CD4-positive, alpha-beta T cell treated with Interleukin-15 for 1 hour (primary cell): ENCODE results near the gene FBXO11.
A peak's percentile ranks its signal among the peaks of the same experiment; 100 is the strongest.
"Not testable (repeated sequence)": the region's sequence is repeated elsewhere in the genome, so short reads cannot be mapped to it uniquely, and the experiment has no call there.

ENCODE experiments used
- DNase-seq: peaks from one replicate; pipeline ENCODE4 v3.0.0-alpha.2; 2020

FBXO11 gene

DNA sequence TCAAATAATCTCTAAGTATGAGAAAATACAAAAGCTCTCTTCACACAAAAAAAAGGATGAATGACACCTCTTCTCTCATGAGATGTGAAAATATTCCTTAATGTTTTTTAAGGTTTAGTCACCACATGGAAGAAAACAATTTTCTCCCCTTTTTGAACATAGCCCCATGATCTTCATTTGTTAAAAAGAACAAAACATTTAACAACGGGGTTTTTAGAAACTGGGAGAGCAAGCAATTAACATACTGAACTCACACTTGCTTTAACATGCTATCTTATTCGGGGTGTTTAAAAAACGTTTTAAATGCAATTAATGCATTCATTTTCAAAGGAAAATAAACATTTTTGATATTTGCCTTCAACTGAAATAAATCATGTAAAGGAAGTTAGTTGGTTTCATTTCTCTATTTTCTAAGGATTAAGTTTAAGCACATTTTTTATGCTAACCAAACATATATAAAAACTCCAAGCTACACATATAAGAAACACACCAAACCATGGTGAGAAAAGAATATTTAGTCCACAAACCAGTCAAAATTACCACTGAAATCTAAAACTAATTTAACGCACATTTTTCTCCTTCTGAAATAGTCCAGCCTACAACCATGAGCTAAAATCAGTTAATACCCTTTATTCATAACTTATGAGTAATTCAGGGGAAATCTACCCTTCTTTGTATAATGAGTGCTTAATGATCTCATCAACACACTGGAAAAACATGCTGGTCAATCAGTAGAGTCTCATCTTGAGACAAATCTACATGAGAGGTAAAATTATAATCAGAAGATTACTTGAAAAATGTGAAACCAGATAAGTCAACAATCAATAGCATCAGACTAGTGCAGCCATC lies 8.2 kb downstream of the FBXO11 start:
- no peak for DNase-seq

DNA sequence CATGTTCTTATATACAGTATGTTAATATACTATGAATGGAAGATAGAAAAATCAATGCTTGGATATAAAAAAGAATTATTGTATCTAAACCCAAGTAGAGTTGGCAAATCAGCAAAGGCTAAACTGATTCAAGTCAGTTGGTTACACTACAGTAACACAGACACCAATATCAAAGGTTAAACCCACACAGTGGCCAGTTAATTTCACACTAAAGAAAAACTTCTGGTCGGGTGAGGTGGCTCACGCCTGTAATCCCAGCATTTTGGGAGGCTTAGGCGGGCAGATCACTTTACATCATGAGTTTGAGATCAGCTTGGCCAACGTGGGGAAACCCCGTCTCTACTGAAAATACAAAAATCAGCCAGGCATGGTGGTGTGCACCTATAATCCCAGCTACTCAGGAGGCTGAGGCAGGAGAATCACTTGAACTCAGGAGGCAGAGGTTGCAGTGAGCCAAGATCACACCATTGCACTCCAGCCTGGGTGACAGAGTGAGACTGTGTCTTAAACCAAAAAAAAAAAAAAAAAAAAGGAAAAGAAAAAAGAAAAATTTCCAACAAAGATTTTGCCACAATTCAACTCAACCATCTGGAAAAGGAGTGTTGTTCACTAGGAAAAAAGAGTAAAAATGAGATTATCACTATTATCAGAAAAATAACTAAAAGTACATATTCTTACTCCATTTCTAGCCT lies 9.0 kb downstream of the FBXO11 start:
- not testable (repeated sequence) for DNase-seq

DNA sequence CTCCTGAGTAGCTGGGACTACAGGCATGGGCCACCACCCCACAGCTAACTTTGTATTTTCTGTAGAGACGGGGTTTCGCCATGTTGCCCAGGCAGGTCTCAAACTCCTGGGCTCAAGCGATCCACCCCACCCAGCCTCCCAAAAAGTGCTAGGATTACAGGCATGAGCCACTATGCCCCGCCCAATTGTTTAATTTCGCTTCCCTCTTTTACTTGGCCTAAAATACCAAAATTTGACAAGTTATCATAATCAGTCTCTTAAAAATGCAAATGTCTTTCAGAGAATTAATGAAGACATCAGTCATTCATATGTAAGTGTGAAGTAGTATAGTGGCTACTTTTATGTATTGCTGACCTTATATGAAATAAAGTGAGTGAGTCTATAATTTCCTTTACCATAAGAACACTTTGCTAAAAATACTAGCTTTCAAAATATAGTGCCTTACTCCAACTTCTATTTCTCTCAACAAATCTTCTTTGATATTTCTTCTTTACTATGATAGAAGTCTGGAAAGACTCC lies 9.8 kb downstream of the FBXO11 start:
- no peak for DNase-seq

DNA sequence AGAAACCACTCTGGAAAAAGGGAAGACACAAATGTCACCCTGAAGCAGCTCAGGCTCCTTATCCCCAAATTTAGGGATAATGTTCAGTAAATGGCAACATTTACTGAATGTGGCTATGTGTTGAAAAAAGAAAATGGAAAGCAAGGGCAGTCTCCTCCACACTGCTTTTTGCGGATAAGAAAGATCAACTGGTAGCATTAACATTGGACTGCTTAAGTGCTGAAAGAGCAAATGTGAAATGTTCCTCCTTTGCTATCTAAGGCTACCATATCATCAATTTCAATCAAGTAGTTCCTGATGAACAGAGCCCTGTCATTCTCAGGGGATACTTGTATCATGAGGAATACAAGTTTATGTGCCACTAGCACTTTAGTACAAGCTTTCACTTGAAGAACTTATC lies 12.5 kb downstream of the FBXO11 start:
- DNase-seq = no peak

DNA sequence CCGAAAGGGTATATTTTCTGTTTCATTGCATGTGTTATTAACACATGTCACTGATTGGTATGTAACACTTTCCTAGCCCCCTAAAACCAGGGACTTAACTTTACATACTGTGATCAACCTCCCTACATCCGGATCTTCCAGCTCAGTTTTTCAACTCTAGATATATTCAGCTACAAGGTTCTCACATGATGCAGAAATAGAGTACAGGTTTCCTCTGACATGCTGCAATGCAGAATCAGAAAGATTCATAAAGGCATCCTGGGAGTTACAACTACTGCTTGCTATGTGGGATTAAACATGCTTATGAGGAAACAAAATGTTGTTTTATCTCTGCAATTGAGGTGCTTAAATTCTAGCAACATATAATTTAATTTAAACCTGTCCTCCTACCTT lies 14.0 kb downstream of the FBXO11 start:
- no peak for DNase-seq

DNA sequence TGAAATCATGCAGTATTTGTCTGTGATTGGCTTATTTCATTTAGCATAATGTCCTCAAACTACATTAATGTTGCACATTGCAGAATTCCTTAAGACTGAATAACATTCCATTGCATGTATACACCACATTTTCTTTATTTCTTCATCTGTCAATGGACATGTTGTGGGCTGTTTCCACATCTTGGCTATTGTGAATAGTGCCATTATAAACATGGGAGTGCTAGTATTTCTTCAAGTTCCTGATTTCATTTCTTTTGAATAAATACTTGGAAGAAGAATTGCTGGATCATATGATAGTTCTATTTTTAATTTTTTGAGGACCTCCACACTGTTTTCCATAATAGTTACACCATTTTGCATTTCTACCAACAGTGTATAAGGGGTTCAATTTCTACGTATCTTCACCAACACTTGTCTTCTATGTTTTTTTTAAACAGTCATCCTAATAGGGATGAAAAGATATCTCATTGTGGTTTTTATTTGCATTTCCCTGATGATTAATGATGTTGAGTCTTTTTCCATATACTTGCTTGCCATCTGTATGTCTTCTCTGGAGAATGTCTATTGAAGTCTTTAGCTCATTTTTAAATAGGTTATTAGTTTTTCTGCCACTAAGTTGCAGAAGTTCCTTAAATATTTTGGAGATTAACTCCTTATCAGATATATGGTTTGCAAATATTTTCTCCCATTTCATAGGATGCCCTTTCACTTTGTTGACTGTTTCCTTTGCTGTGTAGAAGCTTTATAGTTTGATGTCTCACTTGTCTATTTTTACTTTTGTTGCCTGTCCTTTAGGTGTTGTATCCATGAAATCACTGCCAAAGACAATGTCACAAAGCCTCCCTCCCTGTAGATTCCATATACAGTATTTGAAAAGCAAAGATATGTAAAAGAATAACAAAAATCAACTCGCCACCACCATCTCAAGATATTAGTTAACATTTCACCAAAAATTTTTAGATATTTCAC lies 14.6 kb downstream of the FBXO11 start:
- DNase-seq = no peak

DNA sequence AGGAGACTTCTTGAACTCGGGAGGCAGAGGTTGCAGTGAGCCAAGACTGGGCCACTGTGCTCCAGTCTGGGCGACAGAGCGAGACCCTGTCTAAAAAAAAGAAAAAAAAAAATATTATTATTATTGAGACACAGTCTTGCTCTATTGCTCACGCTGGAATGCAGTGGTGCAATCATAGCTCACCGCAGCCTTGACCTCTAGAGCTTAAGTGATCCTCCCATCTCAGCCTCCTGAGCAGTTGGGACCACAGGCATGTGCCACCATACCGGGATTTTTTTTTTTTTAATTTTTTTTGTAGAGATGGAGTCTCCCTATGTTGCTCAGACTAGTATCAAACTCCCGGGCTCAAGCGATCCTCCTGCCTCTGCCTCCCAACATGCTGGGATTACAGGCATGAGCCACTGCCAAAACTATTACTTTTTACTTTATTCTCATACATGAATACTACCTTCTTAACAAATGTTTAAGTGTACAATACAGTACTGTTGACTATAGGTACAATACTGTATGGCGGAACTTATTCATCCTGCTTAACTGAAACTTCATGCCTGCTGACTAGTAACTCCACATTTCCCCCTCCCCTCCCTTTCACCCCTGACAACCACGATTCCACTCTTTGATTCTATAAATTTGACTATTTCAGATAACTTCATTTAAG lies 15.5 kb downstream of the FBXO11 start:
- DNase-seq = no peak

DNA sequence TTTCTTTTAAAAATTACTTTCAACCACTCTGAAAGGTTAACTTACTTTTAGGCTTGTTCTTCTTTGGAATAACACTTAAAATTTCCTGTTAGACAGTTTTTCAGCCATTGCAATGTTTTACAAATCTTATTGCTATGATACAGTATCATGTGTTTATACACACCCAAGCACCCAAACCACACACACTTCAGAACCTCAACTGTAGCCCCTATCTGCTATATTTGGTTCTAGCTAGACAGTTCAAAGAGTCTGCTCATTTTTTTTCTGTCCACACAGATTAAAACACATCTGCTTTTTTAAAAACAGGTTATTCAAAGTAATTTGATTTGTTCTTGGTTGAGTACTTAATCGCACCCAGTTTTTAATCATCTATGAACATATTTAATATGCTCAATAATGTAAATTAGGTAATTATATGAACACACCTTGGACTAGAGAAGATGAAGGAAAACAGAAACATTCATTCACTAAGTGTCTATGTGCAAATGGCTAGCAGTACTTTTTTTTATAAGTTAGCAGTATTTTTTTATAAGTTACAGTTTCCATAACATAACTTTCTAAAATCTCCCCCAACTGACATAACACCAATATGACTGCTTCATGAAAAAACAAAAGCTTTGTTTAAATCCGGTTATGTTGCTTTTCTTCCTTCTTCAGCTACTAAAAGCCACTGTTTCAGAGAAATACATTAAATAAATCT lies 17.6 kb downstream of the FBXO11 start:
- peak; percentile 50 for DNase-seq

DNA sequence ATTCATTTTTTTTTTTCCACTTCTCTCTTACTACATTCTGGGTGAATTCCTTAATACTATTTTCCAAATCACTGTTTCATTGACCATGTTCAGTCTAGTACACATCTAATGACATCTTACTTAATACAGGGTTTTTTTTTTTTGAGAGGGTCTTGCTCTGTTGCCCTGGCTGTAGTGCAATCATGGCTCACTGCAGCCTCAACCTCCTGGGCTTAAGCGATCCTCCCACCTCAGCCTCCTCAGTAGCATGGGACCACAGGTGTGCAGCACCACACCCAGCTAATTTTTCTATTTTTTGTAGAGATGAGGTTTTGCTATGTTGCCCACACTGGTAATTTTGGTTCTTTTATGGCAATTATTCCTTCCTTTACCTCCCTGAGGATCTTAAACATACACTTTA lies 29.4 kb downstream of the FBXO11 start:
- DNase-seq = no peak

DNA sequence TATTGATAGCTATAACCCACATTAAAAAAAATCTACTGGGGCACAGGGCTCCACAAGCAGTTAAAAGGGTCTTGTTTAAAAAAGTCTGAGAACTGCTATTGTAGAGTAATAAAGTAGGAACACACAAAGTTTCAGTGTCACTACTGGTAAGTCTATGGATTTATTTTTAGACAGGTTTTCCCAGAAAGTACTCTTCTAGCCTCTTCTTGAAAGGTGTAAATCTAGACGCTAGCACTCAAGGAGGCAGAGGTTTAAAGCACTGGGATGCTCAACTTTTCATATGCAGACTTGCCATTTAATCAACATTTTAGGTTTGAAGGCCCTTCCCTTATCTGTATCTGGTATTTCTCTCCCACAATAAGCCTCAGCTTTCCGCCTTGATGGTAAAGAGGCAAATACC lies 33.4 kb downstream of the FBXO11 start:
- no peak for DNase-seq

DNA sequence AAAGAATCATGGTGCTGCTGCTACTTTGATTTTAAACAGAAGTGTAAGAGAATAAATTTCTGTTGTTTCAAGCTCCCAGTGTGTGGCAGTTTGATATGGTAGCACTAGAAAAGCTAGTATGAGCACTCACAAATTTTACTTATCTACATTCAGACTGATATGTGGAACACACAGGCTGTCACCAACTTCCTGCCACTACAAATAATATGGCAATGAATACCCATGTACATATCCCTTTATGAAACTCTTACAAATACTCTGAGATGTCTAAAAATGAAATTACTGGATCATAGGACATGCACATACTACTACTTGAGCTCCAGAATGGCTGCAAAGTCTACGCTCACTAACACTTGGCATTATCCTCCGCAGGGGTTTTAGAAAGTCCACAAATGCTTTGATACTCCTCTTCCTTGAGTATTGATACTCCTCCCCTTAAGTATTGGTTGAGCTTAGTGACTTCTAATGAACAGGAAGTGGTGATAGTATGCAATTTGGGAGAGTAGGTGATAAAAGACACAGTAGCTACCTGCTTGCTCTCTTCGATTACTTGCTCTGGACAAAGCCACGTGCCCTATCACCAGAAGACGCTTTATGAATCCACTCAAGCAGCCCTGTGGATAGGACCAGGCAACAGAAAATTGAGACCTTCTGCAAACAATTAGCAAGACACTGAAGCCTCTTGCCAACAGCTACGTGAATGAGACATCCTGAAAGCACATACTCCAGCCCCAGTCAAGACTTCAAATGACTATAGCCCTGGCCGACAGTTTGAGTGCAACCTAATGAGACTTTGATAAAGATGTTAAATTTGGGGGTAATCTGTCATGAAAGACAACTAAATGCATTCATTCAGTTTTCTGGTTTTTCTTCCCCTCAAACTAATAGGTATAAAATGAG lies 35.4 kb downstream of the FBXO11 start:
- DNase-seq = no peak

DNA sequence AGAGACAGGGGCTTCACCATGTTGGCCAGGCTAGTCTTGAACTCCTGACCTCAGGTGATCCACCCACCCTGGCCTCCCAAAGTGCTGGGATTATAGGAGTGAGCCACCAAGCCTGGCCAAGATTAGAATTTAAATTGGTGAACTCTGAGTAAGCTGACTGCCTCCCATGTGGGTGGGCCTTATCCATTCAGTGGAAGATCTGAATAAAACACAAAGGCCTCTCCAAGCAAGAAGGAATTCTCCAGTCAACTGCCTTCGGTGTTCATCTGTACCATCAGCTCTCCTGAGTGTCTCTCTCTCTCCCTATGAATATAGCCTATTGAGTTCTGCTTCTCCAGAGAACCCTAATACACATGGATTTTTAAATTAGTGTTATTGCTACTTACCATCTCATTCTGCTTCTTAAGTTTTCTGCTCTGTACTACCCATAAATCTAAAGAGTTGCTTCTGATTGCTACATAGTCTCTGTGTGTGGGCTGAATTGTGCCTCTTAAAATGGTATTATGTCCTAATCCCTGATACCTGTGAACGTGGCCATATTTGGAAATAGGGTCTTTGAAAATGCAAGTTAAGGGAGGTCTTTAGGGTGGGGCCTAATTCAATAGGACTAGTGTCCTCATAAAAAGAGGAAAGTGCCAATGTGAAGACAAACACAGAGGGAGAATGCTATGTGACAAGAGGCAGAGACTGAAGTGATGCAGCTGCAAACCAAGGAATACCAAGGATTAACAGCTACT lies 36.3 kb downstream of the FBXO11 start:
- no peak for DNase-seq

DNA sequence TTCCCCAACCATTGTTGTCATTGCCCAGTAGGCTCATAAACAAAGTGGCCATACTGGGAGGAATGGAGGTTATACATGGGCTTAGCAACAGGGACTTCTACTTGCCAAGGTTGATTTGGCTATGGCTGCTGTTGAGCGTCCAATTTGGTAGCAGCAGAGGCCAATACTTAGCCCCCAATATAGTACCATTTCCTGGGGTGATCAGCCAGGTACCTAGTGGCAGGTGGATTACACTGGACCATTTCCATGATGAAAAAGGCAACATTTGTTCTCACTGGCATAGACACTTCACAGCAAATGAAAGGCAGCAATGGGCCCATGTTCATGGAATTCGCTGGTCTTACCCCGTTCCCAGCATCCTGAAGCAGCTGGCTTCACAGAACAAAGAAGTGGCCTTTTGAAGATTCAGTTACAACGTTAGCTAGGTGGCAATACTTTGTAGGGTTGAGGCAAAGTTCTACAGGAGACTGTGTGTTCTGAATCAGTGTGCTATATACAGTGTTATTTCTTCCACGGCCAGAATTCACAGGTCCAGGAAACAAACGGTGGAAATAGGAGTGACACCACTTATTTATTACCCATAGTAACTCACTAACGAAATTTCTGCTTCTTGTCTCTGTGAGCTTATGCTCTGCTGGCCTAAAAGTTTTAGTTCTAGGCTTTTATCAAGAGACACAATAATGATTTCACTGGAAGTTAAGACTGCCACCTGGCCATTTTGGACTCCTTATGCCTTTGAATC lies 37.5 kb downstream of the FBXO11 start:
- DNase-seq = no peak

DNA sequence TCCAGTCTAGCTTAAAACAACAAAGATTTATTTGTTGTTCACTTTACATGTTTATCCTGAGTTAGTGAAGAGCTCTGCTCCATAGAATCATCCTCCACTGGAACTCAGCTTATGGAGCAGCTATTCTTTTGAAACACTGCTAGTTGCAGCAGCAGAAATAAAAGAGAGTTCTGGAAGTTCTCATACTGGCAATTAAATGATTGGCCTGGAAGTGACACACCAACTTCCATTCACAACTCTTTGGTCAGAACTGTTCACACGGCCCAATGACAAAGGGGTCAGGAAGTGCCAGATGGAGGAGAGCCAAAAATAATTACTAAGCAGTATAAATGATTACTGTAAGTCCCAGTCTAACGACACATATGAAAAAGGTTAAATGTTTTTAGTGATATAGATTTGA lies 39.1 kb downstream of the FBXO11 start:
- DNase-seq = no peak

DNA sequence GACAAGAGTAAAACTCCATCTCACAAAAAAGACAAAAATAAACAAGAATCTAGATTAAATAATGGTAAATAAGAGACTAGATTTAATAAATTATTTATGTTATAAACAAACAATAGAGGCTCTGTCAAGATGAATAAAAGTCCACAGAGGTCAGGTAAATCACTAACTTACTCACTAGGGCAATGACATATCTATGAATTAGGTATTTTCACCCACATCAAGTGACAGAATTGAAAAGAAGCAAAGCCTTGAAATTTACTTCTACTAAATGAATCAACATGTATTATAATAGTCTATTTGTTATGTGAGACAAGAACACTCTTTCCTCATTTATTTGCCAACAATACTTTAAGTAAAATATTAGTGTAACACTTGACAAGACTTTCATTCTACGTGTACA lies 41.7 kb downstream of the FBXO11 start:
- DNase-seq = no peak

DNA sequence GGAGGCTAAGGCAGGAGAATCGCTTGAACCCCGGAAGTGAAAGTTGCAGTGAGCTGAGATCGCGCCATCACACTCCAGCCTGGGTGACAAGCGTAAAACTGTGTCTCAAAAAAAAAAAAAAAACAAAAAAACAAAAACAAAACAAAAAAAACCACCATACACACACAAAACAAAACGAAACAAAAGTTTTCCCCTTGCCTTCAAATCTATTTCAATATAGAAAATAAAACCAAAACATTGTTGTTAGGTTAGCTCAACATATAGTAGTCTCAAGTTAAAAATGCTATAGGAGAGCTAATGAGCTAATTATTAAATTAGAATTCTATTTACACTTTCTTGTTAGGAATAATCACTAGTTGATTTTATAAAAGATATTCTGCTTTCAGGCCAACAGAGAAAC lies 43.3 kb downstream of the FBXO11 start:
- no peak for DNase-seq

DNA sequence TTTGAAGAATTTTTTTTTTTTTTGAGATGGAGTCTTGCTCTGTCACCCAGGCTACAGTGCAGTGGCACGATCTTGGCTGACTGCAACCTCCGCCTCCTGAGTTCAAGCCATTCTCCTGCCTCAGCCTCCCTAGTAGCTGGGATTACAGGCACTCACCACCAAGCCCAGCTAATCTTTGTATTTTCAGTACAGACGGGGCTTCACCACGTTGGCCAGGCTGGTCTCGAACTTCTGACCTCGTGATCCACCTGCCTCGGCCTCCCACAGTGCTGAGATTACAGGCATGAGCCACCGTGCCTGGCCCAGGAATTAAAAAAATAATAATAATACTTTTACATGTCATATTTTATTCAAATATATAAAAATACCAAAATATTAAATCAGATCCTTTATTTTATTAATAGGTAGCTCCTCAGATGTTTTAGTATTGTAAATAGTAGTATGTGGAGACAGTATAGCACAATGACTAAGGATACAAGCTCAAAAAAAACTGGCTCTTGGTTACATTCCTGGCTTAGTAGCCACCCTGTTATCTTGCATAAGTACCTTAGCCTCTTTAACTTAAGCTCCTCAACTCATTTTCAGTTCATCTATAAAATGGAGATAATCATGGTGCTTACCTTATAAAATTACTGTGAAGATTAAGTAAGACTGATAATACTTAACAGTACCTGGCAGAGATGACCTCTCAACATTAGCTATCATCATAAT lies 53.1 kb downstream of the FBXO11 start:
- DNase-seq = not testable (repeated sequence)

DNA sequence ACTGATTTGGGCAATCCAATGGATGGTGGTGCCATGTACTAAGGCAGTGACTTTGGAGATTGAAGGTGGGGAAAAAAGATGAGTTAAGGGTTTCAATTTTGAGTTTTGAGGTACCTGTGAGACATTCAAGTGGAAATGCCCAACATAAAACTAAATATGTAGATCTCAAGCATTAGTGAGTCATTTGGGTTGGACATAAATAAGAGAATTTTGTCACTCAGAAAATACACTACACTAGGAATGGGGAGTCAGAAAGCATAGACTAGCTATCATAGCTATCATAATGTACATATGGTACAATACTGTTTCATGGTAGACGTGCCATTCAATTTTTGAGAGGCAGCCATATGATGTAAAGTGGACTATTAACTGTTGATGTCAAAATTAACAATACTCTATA lies 56.1 kb downstream of the FBXO11 start:
- no peak for DNase-seq

DNA sequence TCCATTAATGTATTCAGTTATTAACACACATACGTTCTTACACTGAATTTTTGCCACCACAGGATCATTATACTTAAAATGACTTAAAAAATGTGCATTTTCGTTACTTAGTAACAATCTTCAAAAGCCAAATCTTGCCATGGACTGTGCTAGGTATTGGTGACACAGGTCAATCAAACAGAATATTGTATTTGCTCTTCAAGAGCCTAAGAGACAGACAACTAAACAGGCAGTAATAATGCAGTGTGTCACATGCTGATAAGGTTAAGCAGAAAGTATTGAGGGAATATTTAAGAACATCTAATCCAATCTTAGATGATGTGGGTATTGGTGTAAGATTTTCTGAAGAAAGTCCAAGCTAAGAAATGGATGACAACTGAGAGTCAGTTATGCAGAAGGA lies 56.9 kb downstream of the FBXO11 start:
- no peak for DNase-seq
